ENCODE data around the gene RSAD1.

The RSAD1 gene

DNA sequence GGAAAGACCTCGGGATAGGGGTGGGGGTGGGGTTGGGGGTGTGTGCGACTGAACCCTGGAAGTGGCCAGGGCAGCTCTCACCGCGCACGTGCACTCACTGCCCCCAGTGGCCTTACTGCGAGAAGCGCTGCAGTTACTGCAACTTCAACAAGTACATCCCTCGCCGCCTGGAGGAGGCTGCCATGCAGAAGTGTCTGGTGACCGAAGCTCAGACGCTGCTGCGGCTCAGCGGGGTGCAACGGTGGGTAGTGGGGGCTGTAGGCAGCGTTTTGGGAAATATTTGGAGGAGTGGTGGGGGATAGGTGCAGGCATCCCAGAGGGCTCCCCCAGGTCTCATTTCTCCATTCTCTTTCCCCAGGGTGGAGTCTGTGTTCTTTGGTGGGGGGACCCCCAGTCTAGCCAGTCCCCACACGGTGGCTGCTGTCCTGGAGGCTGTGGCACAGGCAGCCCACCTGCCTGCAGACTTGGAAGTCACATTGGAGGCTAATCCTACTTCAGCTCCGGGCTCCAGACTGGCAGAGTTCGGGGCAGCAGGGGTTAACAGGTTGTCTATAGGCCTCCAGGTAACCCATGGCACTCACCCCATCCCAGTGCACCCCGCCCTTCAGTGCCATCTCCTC lies 972 bp downstream of the RSAD1 start:
- TF ChIP-seq, protein P1, sequence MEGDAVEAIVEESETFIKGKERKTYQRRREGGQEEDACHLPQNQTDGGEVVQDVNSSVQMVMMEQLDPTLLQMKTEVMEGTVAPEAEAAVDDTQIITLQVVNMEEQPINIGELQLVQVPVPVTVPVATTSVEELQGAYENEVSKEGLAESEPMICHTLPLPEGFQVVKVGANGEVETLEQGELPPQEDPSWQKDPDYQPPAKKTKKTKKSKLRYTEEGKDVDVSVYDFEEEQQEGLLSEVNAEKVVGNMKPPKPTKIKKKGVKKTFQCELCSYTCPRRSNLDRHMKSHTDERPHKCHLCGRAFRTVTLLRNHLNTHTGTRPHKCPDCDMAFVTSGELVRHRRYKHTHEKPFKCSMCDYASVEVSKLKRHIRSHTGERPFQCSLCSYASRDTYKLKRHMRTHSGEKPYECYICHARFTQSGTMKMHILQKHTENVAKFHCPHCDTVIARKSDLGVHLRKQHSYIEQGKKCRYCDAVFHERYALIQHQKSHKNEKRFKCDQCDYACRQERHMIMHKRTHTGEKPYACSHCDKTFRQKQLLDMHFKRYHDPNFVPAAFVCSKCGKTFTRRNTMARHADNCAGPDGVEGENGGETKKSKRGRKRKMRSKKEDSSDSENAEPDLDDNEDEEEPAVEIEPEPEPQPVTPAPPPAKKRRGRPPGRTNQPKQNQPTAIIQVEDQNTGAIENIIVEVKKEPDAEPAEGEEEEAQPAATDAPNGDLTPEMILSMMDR (IDR thresholded peaks at IDR 0.05; ENCODE audit: low read depth, low read length): peak; percentile 95
- Histone ChIP-seq H3K36me3 (peaks cover under 1% of the 10 kb centered on the region), H3K9me3 (ENCODE audit: severe bottlenecking) (no peaks in the 10 kb centered on the region), H3K27me3 (ENCODE audit: insufficient read depth, low read depth, severe bottlenecking) (no peaks in the 10 kb centered on the region), H3K27ac (no peak overlapping the region), H3K4me3 (ENCODE audit: low read depth, low read length) (peak overlapping the region; percentile 93)
- peak; percentile 96 for DNase-seq

DNA sequence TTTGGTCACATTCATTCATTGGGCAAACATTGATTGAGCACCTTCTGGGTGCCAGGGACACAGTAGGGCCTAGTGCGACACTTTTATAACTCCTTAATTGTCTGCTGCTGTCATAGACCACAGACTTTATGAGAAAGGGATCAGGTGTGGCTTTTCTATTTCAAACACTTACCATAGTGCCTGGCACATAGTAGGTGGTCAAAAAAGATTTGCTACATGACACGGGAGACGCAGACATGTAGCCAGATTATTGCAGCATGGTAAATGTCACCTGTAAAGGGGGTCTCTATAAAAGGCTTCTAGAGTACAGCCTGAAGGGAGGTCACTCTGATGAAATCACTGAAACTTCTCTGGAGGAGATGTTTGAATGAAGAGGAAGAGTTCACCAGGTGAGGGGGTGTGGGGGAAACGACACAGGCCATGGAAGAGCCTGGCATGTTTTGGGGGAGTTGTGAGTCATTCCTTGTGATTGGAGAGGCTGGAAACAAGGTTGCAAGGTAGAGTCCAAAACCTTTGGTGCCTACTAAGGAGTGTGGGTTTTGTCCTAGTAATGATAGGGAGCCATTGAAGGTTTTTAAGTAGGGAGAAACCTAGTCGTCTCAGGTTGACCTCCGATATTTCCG lies 1.6 kb downstream of the RSAD1 start:
- no peak overlapping the region for H3K4me3 ChIP-seq (ENCODE audit: low read depth, low read length)
- H3K36me3 ChIP-seq: peaks cover 5% of the 10 kb centered on the region
- no peak overlapping the region for H3K27ac ChIP-seq
- TF ChIP-seq, protein P1 (IDR thresholded peaks at IDR 0.05; ENCODE audit: low read depth, low read length): no peak
- no peak for DNase-seq
- H3K27me3 ChIP-seq (ENCODE audit: insufficient read depth, low read depth, severe bottlenecking): no peaks in the 10 kb centered on the region
- H3K9me3 ChIP-seq (ENCODE audit: severe bottlenecking): no peaks in the 10 kb centered on the region

DNA sequence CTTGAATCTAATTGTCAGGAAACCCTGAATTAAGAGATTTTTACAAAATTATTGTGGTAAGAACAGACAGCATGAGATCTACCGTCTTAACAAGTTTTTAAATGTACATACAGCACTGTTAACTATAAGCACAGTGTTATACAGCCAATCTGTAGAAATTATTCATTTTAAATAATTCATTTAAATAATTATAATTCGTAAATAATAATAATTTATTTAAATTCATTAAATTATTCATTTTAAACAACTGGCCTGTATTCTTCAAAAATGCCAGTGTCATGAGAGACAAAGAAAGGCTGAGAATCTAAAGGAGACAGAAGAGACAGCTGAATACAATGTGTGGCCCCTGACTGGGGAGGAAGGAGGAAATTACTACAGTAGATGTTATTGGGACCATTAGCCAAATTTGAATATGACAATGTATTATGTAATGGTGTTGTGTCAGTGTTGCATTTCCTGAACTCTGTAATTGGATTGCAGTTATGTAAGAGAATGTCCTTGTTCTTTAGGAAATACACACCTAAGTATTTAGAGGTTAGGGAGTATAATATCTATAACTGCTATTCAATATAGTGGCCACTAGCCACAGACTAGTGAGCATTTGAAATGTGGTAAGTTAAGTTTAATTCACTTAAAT lies 2.3 kb downstream of the RSAD1 start:
- H3K36me3 ChIP-seq: peaks cover 5% of the 10 kb centered on the region
- no peaks in the 10 kb centered on the region for H3K9me3 ChIP-seq (ENCODE audit: severe bottlenecking)
- DNase-seq: no peak
- TF ChIP-seq, protein P1 (IDR thresholded peaks at IDR 0.05; ENCODE audit: low read depth, low read length): no peak
- H3K27me3 ChIP-seq (ENCODE audit: insufficient read depth, low read depth, severe bottlenecking): no peaks in the 10 kb centered on the region
- H3K27ac ChIP-seq: no peak overlapping the region
- H3K4me3 ChIP-seq (ENCODE audit: low read depth, low read length): no peak overlapping the region

DNA sequence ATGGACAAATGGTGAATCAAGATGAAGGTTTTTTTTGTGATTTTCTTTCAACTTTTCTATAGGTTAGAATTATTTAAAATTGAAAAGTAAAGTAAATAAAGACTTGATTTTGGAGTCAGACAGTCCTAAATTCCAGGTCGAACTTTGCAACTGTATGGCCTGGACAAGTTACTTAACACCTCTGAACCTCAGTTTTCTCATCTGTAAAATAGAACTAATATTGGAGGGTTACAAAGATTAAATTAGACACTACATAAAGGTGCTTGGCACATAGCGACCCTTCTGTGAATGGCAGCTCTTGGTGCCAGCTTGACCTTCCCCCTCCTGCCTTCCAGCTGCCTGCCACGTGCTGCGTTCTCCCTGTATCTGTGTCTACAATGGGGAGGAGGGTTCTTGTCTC lies 3.0 kb downstream of the RSAD1 start:
- H3K27ac ChIP-seq: no peak overlapping the region
- peaks cover 5% of the 10 kb centered on the region for H3K36me3 ChIP-seq
- no peaks in the 10 kb centered on the region for H3K27me3 ChIP-seq (ENCODE audit: insufficient read depth, low read depth, severe bottlenecking)
- H3K4me3 ChIP-seq (ENCODE audit: low read depth, low read length): no peak overlapping the region
- DNase-seq: no peak
- no peaks in the 10 kb centered on the region for H3K9me3 ChIP-seq (ENCODE audit: severe bottlenecking)
- TF ChIP-seq, protein P1 (IDR thresholded peaks at IDR 0.05; ENCODE audit: low read depth, low read length): no peak

DNA sequence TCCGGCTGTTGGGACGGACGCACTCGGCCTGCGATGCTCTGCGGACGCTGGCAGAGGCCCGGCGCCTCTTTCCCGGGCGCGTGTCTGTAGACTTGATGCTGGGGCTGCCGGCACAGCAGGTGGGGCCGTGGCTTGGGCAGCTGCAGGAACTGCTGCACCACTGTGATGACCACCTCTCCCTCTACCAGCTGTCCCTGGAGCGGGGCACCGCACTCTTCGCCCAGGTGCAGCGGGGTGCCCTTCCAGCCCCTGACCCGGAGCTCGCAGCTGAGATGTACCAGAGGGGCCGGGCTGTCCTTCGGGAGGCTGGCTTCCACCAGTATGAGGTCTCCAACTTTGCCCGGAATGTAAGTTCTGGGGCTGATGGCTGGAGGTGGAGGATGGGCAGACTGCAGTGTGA lies 3.5 kb downstream of the RSAD1 start:
- no peak for DNase-seq
- H3K27ac ChIP-seq: no peak overlapping the region
- TF ChIP-seq, protein P1 (IDR thresholded peaks at IDR 0.05; ENCODE audit: low read depth, low read length): no peak
- H3K9me3 ChIP-seq (ENCODE audit: severe bottlenecking): no peaks in the 10 kb centered on the region
- no peaks in the 10 kb centered on the region for H3K27me3 ChIP-seq (ENCODE audit: insufficient read depth, low read depth, severe bottlenecking)
- peaks cover 5% of the 10 kb centered on the region for H3K36me3 ChIP-seq
- H3K4me3 ChIP-seq (ENCODE audit: low read depth, low read length): no peak overlapping the region
